Measurements from ENCODE around the gene GAPVD1. TPM values are rescaled to one million over a fixed set of nuclear protein-coding genes. Genes with fewer than 3 reads are reported as not detected.
A peak's percentile ranks its signal among the peaks of the same experiment; 100 is the strongest.

GAPVD1 gene
- total RNA-seq, 1 donor from 2014 or later: 56.5 TPM

- no peaks in the 10 kb centered on the region for H3K9me3 Mint-ChIP-seq (ENCODE audit: unreplicated experiment)
- TF ChIP-seq CTCF (IDR thresholded peaks at IDR 0.05): no peak
- DNase-seq (ENCODE audit: extremely low spot score, unreplicated experiment): no peak
- H3K4me3 Mint-ChIP-seq (ENCODE audit: unreplicated experiment): no peak overlapping the region
- H3K4me1 Mint-ChIP-seq (ENCODE audit: unreplicated experiment): peaks cover 27% of the 10 kb centered on the region
- H3K27ac Mint-ChIP-seq (ENCODE audit: unreplicated experiment): peak overlapping the region; percentile 15
- H3K36me3 Mint-ChIP-seq (ENCODE audit: unreplicated experiment): peaks cover 40% of the 10 kb centered on the region
- H3K27me3 Mint-ChIP-seq (ENCODE audit: unreplicated experiment): no peaks in the 10 kb centered on the region
These were observed 82.1 kb downstream of the GAPVD1 start for GRCh38 chr9:125343518-125344275.

GRCh38 chr9:125346080-125346732 is 84.6 kb downstream of the GAPVD1 start:
- H3K27me3 Mint-ChIP-seq (ENCODE audit: unreplicated experiment): no peaks in the 10 kb centered on the region
- H3K4me3 Mint-ChIP-seq (ENCODE audit: unreplicated experiment): no peak overlapping the region
- no peak overlapping the region for H3K27ac Mint-ChIP-seq (ENCODE audit: unreplicated experiment)
- H3K36me3 Mint-ChIP-seq (ENCODE audit: unreplicated experiment): peaks cover 53% of the 10 kb centered on the region
- TF ChIP-seq CTCF (IDR thresholded peaks at IDR 0.05): no peak
- peaks cover 6% of the 10 kb centered on the region for H3K9me3 Mint-ChIP-seq (ENCODE audit: unreplicated experiment)
- H3K4me1 Mint-ChIP-seq (ENCODE audit: unreplicated experiment): peaks cover 27% of the 10 kb centered on the region
- no peak for DNase-seq (ENCODE audit: extremely low spot score, unreplicated experiment)

DNA sequence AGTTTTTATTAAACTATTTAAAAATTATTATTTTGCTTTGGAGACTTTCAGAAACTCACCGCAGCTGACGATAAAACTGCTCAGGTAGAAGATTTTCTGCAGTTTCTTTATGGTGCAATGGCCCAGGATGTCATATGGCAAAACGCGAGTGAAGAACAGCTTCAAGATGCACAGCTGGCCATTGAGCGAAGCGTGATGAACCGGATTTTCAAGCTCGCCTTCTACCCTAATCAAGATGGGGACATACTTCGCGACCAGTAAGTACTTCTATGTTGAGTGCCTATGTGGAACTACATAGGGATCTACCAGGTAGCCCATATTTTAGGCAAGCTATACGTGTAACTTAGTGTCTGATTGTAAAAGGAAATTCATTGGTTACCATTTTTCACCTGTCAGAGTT is 94.0 kb downstream of the GAPVD1 start:
- Mint-ChIP-seq H3K36me3 (ENCODE audit: unreplicated experiment) (peaks cover 58% of the 10 kb centered on the region), H3K4me1 (ENCODE audit: unreplicated experiment) (no peaks in the 10 kb centered on the region), H3K27me3 (ENCODE audit: unreplicated experiment) (no peaks in the 10 kb centered on the region), H3K27ac (ENCODE audit: unreplicated experiment) (no peak overlapping the region), H3K4me3 (ENCODE audit: unreplicated experiment) (no peak overlapping the region), H3K9me3 (ENCODE audit: unreplicated experiment) (peaks cover 6% of the 10 kb centered on the region)
- TF ChIP-seq CTCF (IDR thresholded peaks at IDR 0.05): no peak
- no peak for DNase-seq (ENCODE audit: extremely low spot score, unreplicated experiment)

- peaks cover 56% of the 10 kb centered on the region for H3K36me3 Mint-ChIP-seq (ENCODE audit: unreplicated experiment)
These were observed 94.4 kb downstream of the GAPVD1 start for GRCh38 chr9:125356032-125356431.

More at GRCh38 chr9:125356032-125356431, 94.4 kb downstream of the GAPVD1 start:
- no peak for TF ChIP-seq CTCF (IDR thresholded peaks at IDR 0.05)
- H3K27ac Mint-ChIP-seq (ENCODE audit: unreplicated experiment): no peak overlapping the region
- H3K4me3 Mint-ChIP-seq (ENCODE audit: unreplicated experiment): no peak overlapping the region
- H3K9me3 Mint-ChIP-seq (ENCODE audit: unreplicated experiment): peaks cover 2% of the 10 kb centered on the region
- no peak for DNase-seq (ENCODE audit: extremely low spot score, unreplicated experiment)
- no peaks in the 10 kb centered on the region for H3K27me3 Mint-ChIP-seq (ENCODE audit: unreplicated experiment)
- H3K4me1 Mint-ChIP-seq (ENCODE audit: unreplicated experiment): no peaks in the 10 kb centered on the region
